Activated CD8-positive, alpha-beta memory T cell treated with anti-CD3 and anti-CD28 coated beads, Interleukin-2, amount 10 ng/mL, durations not matched to agents 7 days and 5 days (primary cell): ENCODE results near the gene NDUFB10. TPM values are rescaled to one million over a fixed set of nuclear protein-coding genes. Genes with fewer than 3 reads are reported as not detected.
A peak's percentile ranks its signal among the peaks of the same experiment; 100 is the strongest.
"Not testable (repeated sequence)": the region's sequence is repeated elsewhere in the genome, so short reads cannot be mapped to it uniquely, and the experiment has no call there.

ENCODE experiments used
- ATAC-seq: fragments of 150-1000 bp; cut with Tn5 transposase; one replicate; pipeline ENCODE4 v1.10.0; 2021; ENCODE audit warnings: moderate library complexity
- CTCF ChIA-PET: fragments of 350-600 bp; sonication (Branson Sonifier 250); formaldehyde crosslinking; loops from one replicate; lab custom pipeline; 2021; ENCODE audit warnings: antibody characterized with exemption; lab: Charles Lee
- DNase-seq: peaks from one replicate; pipeline ENCODE4 v3.0.0-alpha.2; 2020
- H3K27ac Mint-ChIP-seq: one replicate; pipeline ENCODE4 v1.8.0; 2021; ENCODE audit warnings: mild to moderate bottlenecking, mixed read lengths
- H3K27me3 Mint-ChIP-seq: one replicate; pipeline ENCODE4 v1.8.0; 2021; ENCODE audit warnings: mixed read lengths
- H3K36me3 Mint-ChIP-seq: one replicate; pipeline ENCODE4 v1.8.0; 2021; ENCODE audit warnings: mild to moderate bottlenecking, mixed read lengths
- H3K4me1 Mint-ChIP-seq: one replicate; pipeline ENCODE4 v1.8.0; 2021; ENCODE audit warnings: mixed read lengths
- H3K4me3 Mint-ChIP-seq: one replicate; pipeline ENCODE4 v1.8.0; 2021; ENCODE audit warnings: mild to moderate bottlenecking, moderate library complexity, mixed read lengths
- H3K9me3 Mint-ChIP-seq: one replicate; pipeline ENCODE4 v1.8.0; 2022; ENCODE audit warnings: low read depth, mixed read lengths
- total RNA-seq, 2 experiments: library from RNA; stranded (reverse); gene quantifications; one replicate each; pipeline ENCODE4 v1.2.3, GENCODE V29; 2021

Gene NDUFB10
- total RNA-seq, 2 experiments from 2014 or later: 148 to 158 TPM

GRCh38 chr16:1932050-1933028 is 27.0 kb upstream of the NDUFB10 start:
- CTCF ChIA-PET: interaction anchor here (1.2 kb wide), 1 partner anchor 9 kb away, joined by 4 read pairs; no protein-coding TSS in a partner anchor
- no peak overlapping the region for H3K27ac Mint-ChIP-seq
- no peak for DNase-seq
- peaks cover 2% of the 10 kb centered on the region for H3K4me1 Mint-ChIP-seq
- H3K4me3 Mint-ChIP-seq: no peak overlapping the region
- H3K9me3 Mint-ChIP-seq: no peaks in the 10 kb centered on the region
- peaks cover 8% of the 10 kb centered on the region for H3K27me3 Mint-ChIP-seq
- H3K36me3 Mint-ChIP-seq: no peaks in the 10 kb centered on the region
- no peak for ATAC-seq

DNA sequence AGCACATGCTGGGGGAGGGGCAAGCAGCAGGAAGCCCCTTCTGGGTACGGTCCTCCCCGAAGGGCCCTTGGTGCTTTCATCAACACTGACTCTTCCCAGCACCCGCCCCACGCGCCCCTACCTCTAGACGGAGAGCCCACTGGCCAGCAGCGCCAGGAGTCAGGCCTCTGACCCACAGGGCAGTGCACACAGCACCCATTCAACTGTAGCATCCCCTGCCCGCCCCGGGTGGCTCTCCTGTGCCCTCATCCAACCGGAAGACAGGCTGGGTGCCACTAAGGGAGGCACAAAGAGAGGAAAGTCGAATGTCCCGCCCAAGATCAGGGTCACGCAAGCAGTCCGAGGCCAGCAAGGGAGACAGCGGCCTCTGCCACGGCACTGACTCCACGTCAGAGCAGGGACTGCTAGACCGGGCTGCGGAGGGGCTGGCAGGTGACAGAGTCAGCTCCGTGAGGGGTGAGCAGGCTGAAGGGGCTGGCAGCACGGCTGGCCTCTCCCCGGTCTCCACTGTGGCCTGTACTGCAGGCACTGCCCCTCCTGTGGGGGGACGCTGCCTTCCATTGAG is 26.2 kb upstream of the NDUFB10 start:
- H3K4me3 Mint-ChIP-seq: no peak overlapping the region
- no peak for DNase-seq
- no peak overlapping the region for H3K27ac Mint-ChIP-seq
- no peaks in the 10 kb centered on the region for H3K9me3 Mint-ChIP-seq
- peaks cover 2% of the 10 kb centered on the region for H3K4me1 Mint-ChIP-seq
- ATAC-seq: no peak
- CTCF ChIA-PET: interaction anchor here (1.2 kb wide), 1 partner anchor 10 kb away, joined by 4 read pairs; no protein-coding TSS in a partner anchor
- H3K27me3 Mint-ChIP-seq: peaks cover 8% of the 10 kb centered on the region
- H3K36me3 Mint-ChIP-seq: peaks cover 3% of the 10 kb centered on the region

DNA sequence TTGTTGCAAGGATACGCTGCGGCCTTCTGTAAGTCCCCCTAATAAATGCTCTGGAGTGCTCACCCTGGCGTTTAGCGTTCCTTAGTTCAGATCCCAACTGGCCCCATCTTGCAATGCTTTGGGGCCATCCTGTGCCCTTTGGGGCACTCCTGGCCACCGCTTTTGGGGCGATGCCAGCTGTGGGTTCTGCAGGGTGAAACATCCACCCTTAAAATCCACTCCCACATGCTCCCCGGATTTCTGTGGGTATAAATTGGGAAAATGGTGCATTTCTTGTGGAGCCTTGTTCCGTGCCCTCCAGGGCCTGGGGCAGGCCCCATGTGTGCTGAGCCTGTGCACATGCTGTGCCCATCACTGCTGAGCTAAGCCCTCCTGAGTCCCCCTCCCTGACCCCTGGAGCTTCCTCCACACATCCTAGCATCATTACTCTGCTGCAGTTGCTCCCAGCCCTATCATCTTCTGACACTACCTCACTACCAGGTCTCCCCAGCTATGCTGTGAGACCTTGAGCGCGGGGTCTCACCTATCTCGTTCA is 22.3 kb upstream of the NDUFB10 start:
- ATAC-seq (no peak), DNase-seq (no peak)
- no peak overlapping the region for H3K4me3 Mint-ChIP-seq
- H3K4me1 Mint-ChIP-seq: peaks cover 5% of the 10 kb centered on the region
- CTCF ChIA-PET: interaction anchor here (0.9 to 2.1 kb wide), 2 partner anchors 13 to 66 kb away, joined by 4 to 5 read pairs; no protein-coding TSS in a partner anchor
- no peaks in the 10 kb centered on the region for H3K9me3 Mint-ChIP-seq
- H3K36me3 Mint-ChIP-seq: peaks cover 8% of the 10 kb centered on the region
- H3K27me3 Mint-ChIP-seq: no peaks in the 10 kb centered on the region
- H3K27ac Mint-ChIP-seq: no peak overlapping the region

- H3K9me3 Mint-ChIP-seq: no peaks in the 10 kb centered on the region
- peaks cover 8% of the 10 kb centered on the region for H3K36me3 Mint-ChIP-seq
- no peak for ATAC-seq
- CTCF ChIA-PET: interaction anchor here (0.6 kb wide), 2 partner anchors 64 to 183 kb away, joined by 3 read pairs; no protein-coding TSS in a partner anchor
- no peak for DNase-seq
- H3K4me1 Mint-ChIP-seq: peaks cover 13% of the 10 kb centered on the region
- H3K27ac Mint-ChIP-seq: no peak overlapping the region
- H3K4me3 Mint-ChIP-seq: no peak overlapping the region
- no peaks in the 10 kb centered on the region for H3K27me3 Mint-ChIP-seq
Measured at GRCh38 chr16:1938316-1938715, 21.0 kb upstream of the NDUFB10 start.

DNA sequence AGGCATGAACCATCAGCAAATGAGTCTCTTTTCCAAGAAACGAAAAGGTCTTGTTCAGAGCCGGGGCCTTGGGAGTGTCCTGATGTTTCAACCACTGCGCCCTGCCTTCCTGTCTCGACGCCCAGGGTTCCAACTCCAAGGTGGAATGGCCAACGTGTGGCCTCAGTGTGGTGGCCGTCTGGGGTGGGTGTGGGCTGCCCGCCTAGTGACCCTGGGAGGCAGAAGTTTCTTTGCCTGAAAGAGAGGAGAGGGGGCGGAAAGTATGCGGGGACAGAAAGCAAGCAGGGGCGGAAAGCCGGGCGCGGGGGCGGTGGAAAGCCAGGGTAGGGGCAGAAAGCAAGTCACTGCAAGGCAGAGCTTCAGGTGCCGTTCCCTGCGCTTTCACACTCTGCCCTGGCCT is 20.4 kb upstream of the NDUFB10 start:
- CTCF ChIA-PET: interaction anchor here (0.6 kb wide), 2 partner anchors 65 to 184 kb away, joined by 3 read pairs; no protein-coding TSS in a partner anchor
- Mint-ChIP-seq H3K4me3 (no peak overlapping the region), H3K4me1 (peaks cover 17% of the 10 kb centered on the region), H3K9me3 (no peaks in the 10 kb centered on the region), H3K27ac (no peak overlapping the region), H3K36me3 (peaks cover 8% of the 10 kb centered on the region), H3K27me3 (no peaks in the 10 kb centered on the region)
- DNase-seq (no peak), ATAC-seq (no peak)

- ATAC-seq, H3K27me3 Mint-ChIP-seq, H3K4me3 Mint-ChIP-seq, H3K27ac Mint-ChIP-seq, H3K9me3 Mint-ChIP-seq, DNase-seq, H3K36me3 Mint-ChIP-seq: not testable (repeated sequence)
- peaks cover 26% of the 10 kb centered on the region for H3K4me1 Mint-ChIP-seq
- CTCF ChIA-PET: interaction anchor here (1.2 to 2.8 kb wide), 2 partner anchors 11 to 201 kb away, joined by 5 to 17 read pairs; no protein-coding TSS in a partner anchor
Measured at GRCh38 chr16:1939833-1940232, 19.5 kb upstream of the NDUFB10 start.

- H3K27me3 Mint-ChIP-seq: no peaks in the 10 kb centered on the region
- no peak for ATAC-seq
- H3K4me1 Mint-ChIP-seq: peaks cover 26% of the 10 kb centered on the region
- no peak overlapping the region for H3K27ac Mint-ChIP-seq
- no peak overlapping the region for H3K4me3 Mint-ChIP-seq
- no peaks in the 10 kb centered on the region for H3K9me3 Mint-ChIP-seq
- H3K36me3 Mint-ChIP-seq: peaks cover 8% of the 10 kb centered on the region
- CTCF ChIA-PET: interaction anchor here (0.6 to 2.8 kb wide), 7 partner anchors 11 to 229 kb away, joined by 3 to 17 read pairs (median 5); partner anchors contain the start of genes NUBP2, SPSB3 and TBL3
- no peak for DNase-seq
Measured at GRCh38 chr16:1940273-1941161, 18.8 kb upstream of the NDUFB10 start.

DNA sequence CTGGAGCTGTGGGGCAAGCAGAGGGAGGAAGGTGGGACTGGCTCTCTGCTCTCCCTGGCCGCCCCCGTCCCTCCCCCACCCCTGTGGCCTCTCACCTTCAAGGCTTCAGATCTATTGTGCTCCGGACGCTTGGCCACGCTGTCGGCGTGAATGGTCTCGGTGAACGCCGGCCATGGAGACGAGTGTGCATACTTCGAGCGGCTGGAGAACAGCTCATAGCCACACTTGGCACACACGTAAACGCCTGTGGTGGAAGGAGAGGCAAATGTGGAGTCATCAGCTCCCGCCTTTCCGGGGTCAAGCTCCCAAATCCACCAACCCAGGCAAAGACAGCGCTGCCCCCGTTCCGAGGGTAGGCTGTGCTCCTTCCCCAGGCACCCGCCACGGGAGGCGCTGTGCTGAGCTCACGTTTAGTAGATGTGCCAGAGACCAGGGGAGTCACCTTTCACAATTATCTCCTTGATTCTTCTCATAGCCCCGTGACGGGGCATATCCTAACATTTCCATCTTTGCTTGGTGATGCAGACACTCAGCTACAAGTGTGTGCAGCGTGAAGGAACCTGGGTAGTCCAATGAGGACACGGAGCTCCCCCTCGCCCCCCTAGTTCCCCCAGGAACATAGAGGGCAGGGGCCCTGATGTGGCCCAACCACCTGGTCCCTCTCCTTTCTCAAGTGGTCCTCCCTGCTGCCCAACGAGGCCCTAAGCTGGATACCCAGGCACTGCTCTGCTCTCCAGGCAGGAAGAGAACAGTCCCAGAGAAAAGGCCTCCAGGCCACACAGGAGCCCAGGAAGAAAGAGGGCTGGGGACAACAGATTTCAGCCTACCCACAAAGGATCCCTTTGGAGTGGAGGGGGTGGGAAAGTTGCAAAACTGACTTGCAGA is 17.9 kb upstream of the NDUFB10 start:
- H3K4me3 Mint-ChIP-seq: peak overlapping the region; percentile 82
- H3K27ac Mint-ChIP-seq: no peak overlapping the region
- DNase-seq: no peak
- no peaks in the 10 kb centered on the region for H3K9me3 Mint-ChIP-seq
- H3K27me3 Mint-ChIP-seq: no peaks in the 10 kb centered on the region
- peaks cover 8% of the 10 kb centered on the region for H3K36me3 Mint-ChIP-seq
- CTCF ChIA-PET: interaction anchor here (0.6 to 2.8 kb wide), 7 partner anchors 10 to 230 kb away, joined by 3 to 17 read pairs (median 3); partner anchors contain the start of genes NUBP2, SPSB3 and TBL3
- ATAC-seq: no peak
- H3K4me1 Mint-ChIP-seq: peaks cover 26% of the 10 kb centered on the region

DNA sequence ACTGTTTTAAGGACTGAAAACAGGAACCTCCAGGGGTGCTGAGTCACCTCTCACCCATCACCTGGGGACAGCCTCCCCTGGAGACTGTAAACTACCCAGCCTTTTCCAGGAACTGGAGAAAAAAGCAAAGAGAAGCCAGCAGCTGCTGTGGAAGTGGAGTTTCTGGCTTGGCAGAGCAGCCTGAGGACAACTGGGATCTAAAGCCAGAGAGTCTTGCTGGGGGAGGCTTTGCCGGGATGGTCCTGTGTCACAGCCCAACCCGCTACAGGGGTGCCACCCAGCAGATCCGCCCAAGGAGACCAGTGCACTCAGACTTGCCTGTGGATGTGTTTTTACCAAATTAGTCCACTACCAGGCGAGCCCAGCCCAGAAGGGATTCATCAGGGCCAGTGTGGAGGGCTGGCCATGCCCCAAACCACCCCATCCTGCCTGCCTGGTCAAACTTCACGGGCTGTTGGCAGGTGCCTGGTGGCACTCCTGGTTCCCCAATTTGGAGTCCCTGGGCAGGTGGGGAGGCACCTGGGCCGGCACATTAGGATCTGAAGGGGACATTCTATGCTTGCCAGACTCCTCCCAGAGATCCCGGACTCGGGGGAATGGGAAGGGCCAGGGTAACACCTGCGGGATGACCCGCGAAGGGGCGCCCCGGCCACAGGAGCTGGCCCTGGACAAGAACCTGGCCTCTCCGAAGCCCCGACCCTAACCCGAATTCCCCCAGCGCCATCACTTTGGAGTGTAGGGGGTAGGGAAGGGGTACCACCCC is 17.1 kb upstream of the NDUFB10 start:
- Mint-ChIP-seq H3K27ac (peak overlapping the region; percentile 78), H3K9me3 (no peaks in the 10 kb centered on the region), H3K4me1 (peaks cover 26% of the 10 kb centered on the region), H3K4me3 (peak overlapping the region; percentile 82), H3K36me3 (peaks cover 8% of the 10 kb centered on the region), H3K27me3 (no peaks in the 10 kb centered on the region)
- CTCF ChIA-PET: interaction anchor here (0.8 to 2.8 kb wide), 6 partner anchors 10 to 198 kb away, joined by 3 to 17 read pairs (median 4); partner anchors contain the start of genes NUBP2, SPSB3 and TBL3
- DNase-seq (no peak), ATAC-seq (no peak)

DNA sequence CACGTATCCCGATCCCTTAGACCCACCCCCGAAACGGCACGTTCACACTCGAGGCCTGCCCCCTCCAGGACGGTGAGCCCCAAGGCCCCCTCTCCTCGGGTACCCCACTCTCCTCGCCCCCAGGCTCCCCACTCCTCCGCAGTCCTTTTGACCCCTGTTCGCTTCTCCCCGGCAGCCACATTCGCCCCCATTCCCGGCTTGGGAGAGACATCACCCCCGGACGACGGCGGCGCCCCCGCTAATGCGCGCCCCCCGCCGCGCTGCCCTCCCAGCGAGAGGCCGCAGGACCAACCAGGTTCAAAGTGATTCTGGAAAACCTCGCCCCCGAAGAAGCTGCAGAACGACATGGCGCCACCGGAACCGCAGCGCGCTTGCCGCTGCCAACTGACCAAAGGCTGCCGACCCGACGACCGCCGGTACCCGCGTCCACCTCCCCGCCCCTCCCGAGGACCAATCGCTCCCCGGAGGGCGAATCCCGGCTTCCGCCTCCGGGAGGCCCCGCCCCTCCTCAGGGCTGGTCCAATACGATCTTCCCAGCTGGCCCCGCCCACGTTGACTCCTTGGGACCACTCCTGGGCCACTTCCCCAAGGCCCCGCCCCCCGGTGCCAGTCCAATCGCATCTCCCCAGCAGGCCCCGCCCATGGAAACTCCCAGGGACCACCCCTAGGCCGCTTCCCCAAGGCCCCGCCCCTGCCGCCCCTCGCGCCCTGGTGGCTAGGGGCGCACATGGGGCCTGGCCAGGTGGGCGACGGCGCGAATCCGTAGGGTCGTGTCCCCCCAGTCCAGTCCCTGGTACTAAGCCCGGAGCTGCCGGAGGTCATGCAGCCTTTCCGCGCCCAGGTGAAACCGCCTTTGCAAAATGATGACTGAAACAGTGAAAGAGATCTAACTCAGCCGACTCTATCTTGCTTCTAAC is 16.3 kb upstream of the NDUFB10 start, which contains the start of gene MSRB1:
Gene MSRB1, minus strand, starts transcription at position 390 of the 917 bp plus-strand sequence. Its CDS starts 43 bp downstream, at position 347.
- CTCF ChIA-PET: interaction anchor here (0.6 to 1.7 kb wide), 9 partner anchors 10 to 969 kb away, joined by 3 to 9 read pairs (median 4); partner anchors contain the start of genes ECI1, FLYWCH1, NDUFB10 and TBL3
- peaks cover 6% of the 10 kb centered on the region for H3K36me3 Mint-ChIP-seq

More for the DNA sequence above, 16.3 kb upstream of the NDUFB10 start, which contains the start of gene MSRB1:
- Mint-ChIP-seq H3K9me3 (no peaks in the 10 kb centered on the region), H3K27ac (peak within 1 kb of the TSS; percentile 78), H3K4me3 (peak within 1 kb of the TSS; percentile 82), H3K27me3 (no peaks in the 10 kb centered on the region), H3K4me1 (peaks cover 26% of the 10 kb centered on the region)
- peak; percentile 96 for ATAC-seq
- DNase-seq: peak; percentile 100
